PC-9 (cell line): Measurements from ENCODE around the gene SH3RF3. TPM values are rescaled to one million over a fixed set of nuclear protein-coding genes. Genes with fewer than 3 reads are reported as not detected.

Source experiments
- BruUV-seq: library from RNA; stranded (reverse); fragments of 400-500 nt; replicated peaks from 2 replicates; lab custom pipeline; 2021; lab: Mats Ljungman, UMichigan
- CTCF ChIA-PET: fragments of 300-600 bp; sonication (Branson Sonifier 250); formaldehyde crosslinking; loops from one replicate; lab custom pipeline; 2022; ENCODE audit warnings: antibody characterized with exemption; lab: Charles Lee
- POLR2A ChIA-PET: fragments of 300-600 bp; sonication (Branson Sonifier 250); formaldehyde crosslinking; loops from one replicate; lab custom pipeline; 2022; ENCODE audit warnings: antibody characterized with exemption; ENCODE audit not compliant: unreplicated experiment; lab: Charles Lee
- DNase-seq, 2 experiments: peaks; one replicate each; pipeline versions ENCODE4 v3.0.0 to v3.0.0-alpha.2; 2015 to 2022; ENCODE audit warnings: mixed read lengths in 1 of 2
- H2AFZ ChIP-seq: fragments of 200-600 bp; sonication (generic); 2 replicates; pipeline ENCODE4 v1.8.1; 2017; ENCODE audit warnings: antibody characterized with exemption
- H3F3A ChIP-seq: fragments of 200-600 bp; sonication (generic); 2 replicates; pipeline ENCODE4 v1.8.1; 2017; ENCODE audit warnings: antibody characterized with exemption, mild to moderate bottlenecking, low read depth; ENCODE audit not compliant: insufficient read depth
- H3K27ac ChIP-seq: fragments of 200-600 bp; sonication (generic); 2 replicates; pipeline ENCODE4 v1.6.1; 2016; ENCODE audit warnings: mixed run types
- H3K27me3 ChIP-seq: fragments of 200-600 bp; sonication (generic); 2 replicates; pipeline ENCODE4 v1.6.1; 2016; ENCODE audit warnings: low read depth, mixed run types; ENCODE audit not compliant: insufficient read depth
- H3K36me3 ChIP-seq: fragments of 200-600 bp; sonication (generic); 2 replicates; pipeline ENCODE4 v1.6.1; 2016; ENCODE audit warnings: low read depth, mixed run types
- H3K4me1 ChIP-seq: fragments of 200-600 bp; sonication (generic); replicated peaks from 2 replicates; pipeline ENCODE4 v1.6.1; 2016; ENCODE audit warnings: mixed run types; ENCODE audit not compliant: insufficient read depth
- H3K4me2 ChIP-seq: fragments of 200-600 bp; sonication (generic); 2 replicates; pipeline ENCODE4 v1.6.1; 2017; ENCODE audit warnings: mixed run types
- H3K4me3 ChIP-seq: fragments of 200-600 bp; sonication (generic); 2 replicates; pipeline ENCODE4 v1.6.1; 2016; ENCODE audit warnings: mixed run types
- H3K79me2 ChIP-seq: fragments of 200-600 bp; sonication (generic); 2 replicates; pipeline ENCODE4 v1.6.1; 2017; ENCODE audit warnings: low read depth, mixed run types
- H3K9me2 ChIP-seq: fragments of 200-600 bp; sonication (generic); 2 replicates; pipeline ENCODE4 v1.8.1; 2017; ENCODE audit warnings: mild to moderate bottlenecking; ENCODE audit not compliant: insufficient read depth
- H3K9me3 ChIP-seq: fragments of 200-600 bp; sonication (generic); 2 replicates; pipeline ENCODE4 v1.8.1; 2016; ENCODE audit warnings: low read depth; ENCODE audit not compliant: insufficient read depth
- H4K20me1 ChIP-seq: fragments of 200-600 bp; sonication (generic); 2 replicates; pipeline ENCODE4 v1.8.1; 2017; ENCODE audit not compliant: insufficient read depth
- CTCF ChIP-seq: fragments of 200-600 bp; sonication (generic); conservative IDR thresholded peaks from 2 replicates; pipeline ENCODE4 v1.6.1; 2017; ENCODE audit warnings: mixed run types, antibody characterized with exemption, mild to moderate bottlenecking, moderate library complexity
- EZH2 ChIP-seq: fragments of 200-600 bp; sonication (generic); IDR thresholded peaks from 2 replicates; pipeline ENCODE4 v1.8.0; 2017; ENCODE audit warnings: antibody characterized with exemption, low read depth
- intact Hi-C: fragments of 100-400 bp; cut with micrococcal nuclease; formaldehyde crosslinking; loops from one replicate; pipeline ENCODE4 v1.10.0; 2022; ENCODE audit not compliant: unreplicated experiment
- total RNA-seq: library from RNA; stranded (reverse); gene quantifications from 2 replicates; pipeline ENCODE4 v1.2.3, GENCODE V29; 2021

The SH3RF3 gene
- total RNA-seq, 1 experiment from 2014 or later, result 6.1 TPM

GRCh38 chr2:109188496-109188890 lies 59.5 kb downstream of the SH3RF3 start:
- no TSS peak for BruUV-seq
- no peak overlapping the region for H3K4me3 ChIP-seq
- ChIA-PET POLR2A (no interaction called here), CTCF (no interaction called here)
- H2AFZ ChIP-seq, result no peak overlapping the region
- H3K27me3 ChIP-seq, result no peaks in the 10 kb centered on the region
- H3K79me2 ChIP-seq, result peaks cover 21% of the 10 kb centered on the region; the same call in 1 of the 2 replicates
- DNase-seq, result no peak
- TF ChIP-seq CTCF (no peak), EZH2 (no peak)
- H3K27ac ChIP-seq, result no peak overlapping the region
- H4K20me1 ChIP-seq, result peaks cover 7% of the 10 kb centered on the region; the same call in 1 of the 2 replicates
- H3K9me2 ChIP-seq, result no peaks in the 10 kb centered on the region
- intact Hi-C loops, result no loop called here
- 0 out of 2 replicates have a peak, but pooled peaks cover 3% of the 10 kb centered on the region for H3F3A ChIP-seq
- no peaks in the 10 kb centered on the region for H3K36me3 ChIP-seq
- H3K4me1 ChIP-seq, result no peaks in the 10 kb centered on the region
- H3K9me3 ChIP-seq, result no peaks in the 10 kb centered on the region
- no peak overlapping the region for H3K4me2 ChIP-seq

GRCh38 chr2:109188898-109189297 lies 59.9 kb downstream of the SH3RF3 start:
- Histone ChIP-seq H3K4me2 (no peak overlapping the region), H4K20me1 (peaks cover 8% of the 10 kb centered on the region; the same call in 1 of the 2 replicates), H3K27me3 (no peaks in the 10 kb centered on the region), H2AFZ (no peak overlapping the region), H3K27ac (no peak overlapping the region), H3K36me3 (no peaks in the 10 kb centered on the region), H3F3A (0 out of 2 replicates have a peak, but pooled peaks cover 3% of the 10 kb centered on the region), H3K4me3 (no peak overlapping the region), H3K9me3 (no peaks in the 10 kb centered on the region), H3K9me2 (no peaks in the 10 kb centered on the region), H3K79me2 (0 out of 2 replicates have a peak, but pooled peaks cover 21% of the 10 kb centered on the region), H3K4me1 (no peaks in the 10 kb centered on the region)
- intact Hi-C loops, result no loop called here
- no TSS peak for BruUV-seq
- CTCF ChIA-PET, result no interaction called here
- POLR2A ChIA-PET, result no interaction called here
- DNase-seq, result no peak
- TF ChIP-seq EZH2, result no peak
- no peak for TF ChIP-seq CTCF

GRCh38 chr2:109189751-109190150 lies 60.7 kb downstream of the SH3RF3 start:
- TF ChIP-seq EZH2, result no peak
- H3K79me2 ChIP-seq, result 0 out of 2 replicates have a peak, but pooled peaks cover 21% of the 10 kb centered on the region
- H3K4me3 ChIP-seq, result no peak overlapping the region
- no peak overlapping the region for H3K27ac ChIP-seq
- no peak overlapping the region for H3K4me2 ChIP-seq
- CTCF ChIA-PET, result no interaction called here
- H3K9me3 ChIP-seq, result no peaks in the 10 kb centered on the region
- BruUV-seq, result no TSS peak
- DNase-seq, result no peak
- H3K27me3 ChIP-seq, result no peaks in the 10 kb centered on the region
- peaks cover 11% of the 10 kb centered on the region; the same call in 1 of the 2 replicates for H4K20me1 ChIP-seq
- no peak overlapping the region for H2AFZ ChIP-seq
- H3F3A ChIP-seq, result 0 out of 2 replicates have a peak, but pooled peaks cover 3% of the 10 kb centered on the region
- H3K9me2 ChIP-seq, result no peaks in the 10 kb centered on the region
- POLR2A ChIA-PET, result no interaction called here
- no peaks in the 10 kb centered on the region for H3K4me1 ChIP-seq
- intact Hi-C loops, result no loop called here
- H3K36me3 ChIP-seq, result no peaks in the 10 kb centered on the region
